Measurements from ENCODE around the gene PANK2. TPM values are rescaled to one million over a fixed set of nuclear protein-coding genes. Genes with fewer than 3 reads are reported as not detected.

PANK2 gene
- total RNA-seq, 1 donor from 2014 or later = 53.5 TPM

DNA sequence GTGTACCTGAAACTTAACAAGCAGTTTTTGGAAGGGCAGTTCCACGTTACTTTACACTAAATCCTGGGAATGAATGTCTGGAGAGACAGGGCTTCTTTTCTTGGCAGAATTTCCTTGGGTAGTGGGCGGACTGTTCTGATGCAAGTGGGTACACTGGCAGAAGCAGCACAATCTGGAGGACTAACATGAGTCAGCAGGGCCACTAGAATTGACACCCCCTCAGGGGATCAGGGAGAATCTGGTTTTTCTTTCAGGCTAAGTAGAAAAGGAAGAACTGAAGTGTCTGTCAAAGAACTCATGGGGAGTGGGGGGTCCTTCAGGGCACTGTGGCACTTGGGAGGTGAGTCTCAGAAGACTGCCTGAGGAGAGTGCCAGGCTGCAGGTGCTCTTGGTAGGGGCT is 34.6 kb downstream of the PANK2 start:
- Histone ChIP-seq H3K4me3 (no peak overlapping the region), H3K27me3 (no peaks in the 10 kb centered on the region), H3K36me3 (peaks cover 0 to 50% of the 10 kb centered on the region in 2 donors), H3K27ac (no peak overlapping the region), H3K4me1 (peaks cover 23% of the 10 kb centered on the region), H3K9me3 (no peaks in the 10 kb centered on the region)
- intact Hi-C loops (cut with DNase I) = no loop called here
- no peak for DNase-seq (ENCODE audit: extremely low spot score in 2 of 2)
- TF ChIP-seq POLR2AphosphoS5 (IDR thresholded peaks at IDR 0.05; ENCODE audit: insufficient read depth in 1 of 2, low read depth in 1 of 2) = no peak

DNA sequence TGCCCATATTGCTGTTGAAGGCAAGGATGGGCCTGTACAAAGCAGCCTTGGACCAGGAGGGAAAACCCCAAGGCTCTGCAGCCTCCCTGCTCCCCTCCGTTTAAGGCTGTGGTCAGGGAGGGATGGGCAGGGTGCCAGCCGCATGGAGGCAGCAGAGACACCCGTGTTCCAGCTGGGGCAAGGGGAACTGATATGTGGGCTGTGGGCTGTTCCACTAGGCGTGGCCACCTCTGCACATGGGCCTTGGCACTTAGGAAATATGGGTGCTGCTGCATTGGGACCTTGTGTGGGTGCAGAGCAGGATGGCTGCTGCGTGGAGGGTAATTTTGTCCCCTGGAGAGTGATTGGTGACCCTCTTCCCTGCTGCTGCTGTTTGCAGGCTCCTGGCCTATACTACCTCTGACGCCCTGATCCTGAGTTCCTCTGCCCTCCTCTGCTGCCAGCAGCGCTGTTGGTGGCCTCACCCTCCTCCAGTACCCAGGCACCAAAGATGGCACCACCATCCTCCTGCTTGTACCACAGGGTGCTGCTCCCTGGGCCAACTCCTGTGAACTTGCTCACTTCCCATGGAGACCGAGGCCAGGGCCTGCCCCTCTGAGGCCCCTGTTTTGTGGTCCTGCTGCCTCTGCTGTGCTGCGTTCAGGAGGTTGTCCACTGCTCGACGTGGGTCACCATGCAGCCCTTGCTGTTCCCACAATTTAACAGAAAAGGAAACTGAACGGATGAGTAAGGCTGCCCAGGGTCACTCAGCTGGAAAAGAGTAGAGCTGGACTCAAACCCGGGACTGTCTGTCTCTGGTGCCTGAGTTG is 35.3 kb downstream of the PANK2 start:
- no peaks in the 10 kb centered on the region for H3K27me3 ChIP-seq
- H3K4me3 ChIP-seq = no peak overlapping the region
- H3K9me3 ChIP-seq = no peaks in the 10 kb centered on the region
- DNase-seq (ENCODE audit: extremely low spot score in 2 of 2) = no peak
- TF ChIP-seq, protein P1, sequence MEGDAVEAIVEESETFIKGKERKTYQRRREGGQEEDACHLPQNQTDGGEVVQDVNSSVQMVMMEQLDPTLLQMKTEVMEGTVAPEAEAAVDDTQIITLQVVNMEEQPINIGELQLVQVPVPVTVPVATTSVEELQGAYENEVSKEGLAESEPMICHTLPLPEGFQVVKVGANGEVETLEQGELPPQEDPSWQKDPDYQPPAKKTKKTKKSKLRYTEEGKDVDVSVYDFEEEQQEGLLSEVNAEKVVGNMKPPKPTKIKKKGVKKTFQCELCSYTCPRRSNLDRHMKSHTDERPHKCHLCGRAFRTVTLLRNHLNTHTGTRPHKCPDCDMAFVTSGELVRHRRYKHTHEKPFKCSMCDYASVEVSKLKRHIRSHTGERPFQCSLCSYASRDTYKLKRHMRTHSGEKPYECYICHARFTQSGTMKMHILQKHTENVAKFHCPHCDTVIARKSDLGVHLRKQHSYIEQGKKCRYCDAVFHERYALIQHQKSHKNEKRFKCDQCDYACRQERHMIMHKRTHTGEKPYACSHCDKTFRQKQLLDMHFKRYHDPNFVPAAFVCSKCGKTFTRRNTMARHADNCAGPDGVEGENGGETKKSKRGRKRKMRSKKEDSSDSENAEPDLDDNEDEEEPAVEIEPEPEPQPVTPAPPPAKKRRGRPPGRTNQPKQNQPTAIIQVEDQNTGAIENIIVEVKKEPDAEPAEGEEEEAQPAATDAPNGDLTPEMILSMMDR (IDR thresholded peaks at IDR 0.05) = no peak
- TF ChIP-seq POLR2A (IDR thresholded peaks at IDR 0.05) = no peak
- no peak for TF ChIP-seq POLR2AphosphoS5 (IDR thresholded peaks at IDR 0.05; ENCODE audit: insufficient read depth in 1 of 2, low read depth in 1 of 2)
- intact Hi-C loops (cut with DNase I) = no loop called here
- peaks cover 29% of the 10 kb centered on the region for H3K4me1 ChIP-seq
- H3K36me3 ChIP-seq = peaks cover 0 to 45% of the 10 kb centered on the region in 2 donors
- no peak overlapping the region for H3K27ac ChIP-seq

DNA sequence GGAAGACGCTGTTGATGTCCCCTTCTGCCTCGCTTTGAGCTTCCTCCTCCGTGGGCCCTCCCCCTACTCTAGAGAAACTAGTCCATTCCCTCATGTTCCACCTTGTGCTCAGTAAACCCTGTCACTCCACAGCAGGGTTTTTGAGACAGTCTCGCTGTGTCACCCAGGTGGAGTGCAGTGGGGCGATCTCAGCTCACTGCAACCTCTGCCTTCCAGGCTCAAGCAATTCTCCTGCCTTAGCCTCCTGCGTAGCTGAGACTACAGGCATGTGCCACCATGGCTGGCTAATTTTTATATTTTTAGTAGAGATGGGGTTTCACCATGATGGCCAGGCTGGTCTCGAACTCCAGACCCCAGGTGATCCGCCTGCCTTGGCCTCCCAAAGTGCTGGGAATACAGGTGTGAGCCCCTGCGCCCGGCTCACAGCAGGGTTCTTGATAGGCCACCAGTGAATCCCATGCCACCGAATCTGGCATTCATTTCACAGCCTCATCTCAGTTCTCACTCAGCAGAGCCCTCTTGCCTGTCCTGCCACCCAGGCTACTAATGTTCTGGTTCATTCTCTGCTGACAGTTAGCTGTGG is 36.0 kb downstream of the PANK2 start:
- peaks cover 0 to 41% of the 10 kb centered on the region in 2 donors for H3K36me3 ChIP-seq
- no peak for TF ChIP-seq POLR2A (IDR thresholded peaks at IDR 0.05)
- TF ChIP-seq, protein P1 (IDR thresholded peaks at IDR 0.05) = no peak
- no peak for TF ChIP-seq POLR2AphosphoS5 (IDR thresholded peaks at IDR 0.05; ENCODE audit: insufficient read depth in 1 of 2, low read depth in 1 of 2)
- H3K4me1 ChIP-seq = peaks cover 35% of the 10 kb centered on the region
- no peak overlapping the region for H3K4me3 ChIP-seq
- H3K27me3 ChIP-seq = no peaks in the 10 kb centered on the region
- H3K9me3 ChIP-seq = no peaks in the 10 kb centered on the region
- DNase-seq (ENCODE audit: extremely low spot score in 2 of 2) = no peak
- intact Hi-C loops (cut with DNase I) = no loop called here
- H3K27ac ChIP-seq = no peak overlapping the region

DNA sequence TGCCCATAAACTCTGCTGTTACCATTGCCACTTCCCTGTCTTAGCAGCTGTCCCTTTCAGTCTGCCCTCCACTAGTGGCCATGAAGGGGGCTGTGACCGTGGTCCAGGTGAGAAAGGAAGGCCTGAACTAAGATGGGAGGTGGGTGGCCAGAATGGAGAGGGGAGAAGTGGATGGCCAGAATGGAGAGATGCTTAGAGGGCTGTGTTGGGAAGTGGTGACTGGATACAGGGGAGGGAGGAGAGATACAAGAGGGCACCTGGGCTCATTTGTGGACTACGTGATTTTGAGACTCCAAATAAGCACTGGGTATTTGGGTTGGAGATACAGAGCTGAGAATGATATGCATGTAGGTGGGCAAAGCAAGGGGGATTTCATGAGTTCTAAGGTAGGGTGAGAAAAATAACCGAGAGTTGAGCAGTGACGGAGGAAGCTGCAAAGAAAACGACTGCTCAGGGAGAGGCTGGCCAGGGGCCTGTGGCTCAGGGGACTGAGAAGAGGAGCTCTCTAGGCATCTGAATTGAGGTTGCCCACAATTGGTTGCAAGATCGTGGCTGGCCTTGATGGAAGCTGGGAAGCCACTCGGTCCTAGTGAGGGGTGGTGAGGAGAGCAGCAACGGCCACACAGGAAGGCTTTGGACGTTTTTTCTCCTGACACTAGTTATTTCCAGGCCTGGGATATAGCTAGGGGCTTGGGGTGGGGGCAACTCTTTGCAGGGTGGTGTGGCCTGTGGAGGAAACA is 36.9 kb downstream of the PANK2 start:
- no peak for DNase-seq (ENCODE audit: extremely low spot score in 2 of 2)
- Histone ChIP-seq H3K4me1 (peaks cover 35% of the 10 kb centered on the region), H3K36me3 (peaks cover 0 to 32% of the 10 kb centered on the region in 2 donors), H3K27me3 (no peaks in the 10 kb centered on the region), H3K27ac (no peak overlapping the region), H3K9me3 (no peaks in the 10 kb centered on the region), H3K4me3 (no peak overlapping the region)
- TF ChIP-seq POLR2A (IDR thresholded peaks at IDR 0.05) = no peak
- TF ChIP-seq, protein P1 (IDR thresholded peaks at IDR 0.05) = no peak
- TF ChIP-seq POLR2AphosphoS5 (IDR thresholded peaks at IDR 0.05; ENCODE audit: insufficient read depth in 1 of 2, low read depth in 1 of 2) = no peak
- intact Hi-C loops (cut with DNase I) = no loop called here

DNA sequence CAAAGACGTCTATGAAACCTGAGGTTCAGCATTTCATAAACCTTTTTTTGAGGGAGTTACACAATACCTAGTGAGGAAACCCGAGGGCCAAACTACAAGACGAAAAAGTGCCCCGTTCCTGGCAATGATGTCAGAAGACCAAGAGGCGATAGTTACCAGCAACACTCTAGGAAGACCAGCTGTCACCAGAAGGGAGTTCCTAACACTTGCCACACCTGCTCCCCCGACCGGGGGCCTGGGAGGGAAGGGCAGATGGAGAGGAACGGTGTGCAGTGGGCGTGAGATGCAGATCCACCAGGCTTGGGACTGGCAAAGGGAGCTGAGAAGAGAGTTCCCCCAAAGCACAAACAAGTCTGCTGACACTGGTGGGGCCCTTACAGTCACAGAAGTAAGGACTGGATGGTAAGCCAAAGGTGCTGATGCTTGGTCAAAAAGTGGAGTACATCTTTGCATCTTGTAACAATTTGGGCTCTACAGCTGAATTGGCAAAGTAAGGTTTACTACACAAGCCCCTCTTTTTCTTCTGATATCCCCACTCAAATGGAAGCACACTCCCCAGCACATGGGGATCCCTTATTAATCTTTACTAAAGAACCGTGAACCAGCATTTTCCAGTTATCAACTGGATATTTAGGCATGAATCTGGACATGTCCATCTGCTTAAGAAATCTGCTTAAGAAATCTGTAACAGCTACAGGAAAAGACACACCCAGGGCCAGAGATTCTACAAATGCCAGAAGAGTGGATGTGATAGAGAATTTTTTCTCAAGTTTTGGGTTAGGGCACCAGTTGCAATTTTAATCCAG is 38.5 kb downstream of the PANK2 start:
- Histone ChIP-seq H3K4me1 (peaks cover 42% of the 10 kb centered on the region), H3K27ac (no peak overlapping the region), H3K27me3 (no peaks in the 10 kb centered on the region), H3K9me3 (no peaks in the 10 kb centered on the region), H3K36me3 (peaks cover 0 to 28% of the 10 kb centered on the region in 2 donors), H3K4me3 (no peak overlapping the region)
- TF ChIP-seq, protein P1 (IDR thresholded peaks at IDR 0.05) = no peak
- TF ChIP-seq POLR2AphosphoS5 (IDR thresholded peaks at IDR 0.05; ENCODE audit: insufficient read depth in 1 of 2, low read depth in 1 of 2) = no peak
- no peak for TF ChIP-seq POLR2A (IDR thresholded peaks at IDR 0.05)
- DNase-seq (ENCODE audit: extremely low spot score in 2 of 2) = no peak
- intact Hi-C loops (cut with DNase I) = no loop called here
